H1 (cell line): Measurements from ENCODE around the gene TRIM38. TPM values are rescaled to one million over a fixed set of nuclear protein-coding genes. Genes with fewer than 3 reads are reported as not detected.

Source experiments
- CHD1 ChIP-seq: IDR thresholded peaks from 2 replicates; pipeline ENCODE4 v1.6.1; 2012; ENCODE audit warnings: low read depth, low read length, improper control_type of control experiment
- CTBP2 ChIP-seq: IDR thresholded peaks from 2 replicates; pipeline ENCODE4 v1.7.0; 2011; ENCODE audit warnings: borderline replicate concordance, mild to moderate bottlenecking, moderate library complexity, mixed read lengths, low read length; ENCODE audit not compliant: insufficient read depth, insufficient read length
- EP300 ChIP-seq, 2 experiments: IDR thresholded peaks; 1 replicate in 1 of 2; 2 replicates in 1 of 2; pipeline ENCODE4 v1.6.1; 2011 to 2012; ENCODE audit warnings: low read depth in 2 of 2, low read length in 2 of 2, mild to moderate bottlenecking in 2 of 2, borderline replicate concordance in 1 of 2, inconsistent platforms in 1 of 2, moderate library complexity in 1 of 2
- GABPA ChIP-seq: IDR thresholded peaks from 2 replicates; pipeline ENCODE4 v1.6.1; 2011; ENCODE audit warnings: mild to moderate bottlenecking, low read length, moderate library complexity, borderline replicate concordance; ENCODE audit not compliant: insufficient read depth
- RAD21 ChIP-seq, 2 experiments: IDR thresholded peaks in 1 of 2; conservative IDR thresholded peaks in 1 of 2; 2 replicates each; pipeline ENCODE4 v1.6.1; 2011; ENCODE audit warnings: low read depth in 2 of 2, low read length in 2 of 2, improper control_type of control experiment in 1 of 2, inconsistent platforms in 1 of 2, mild to moderate bottlenecking in 1 of 2, moderate library complexity in 1 of 2
- RBBP5 ChIP-seq: IDR thresholded peaks from 2 replicates; pipeline ENCODE4 v1.7.1; 2012; ENCODE audit warnings: low read depth, mild to moderate bottlenecking, inconsistent platforms, low read length, moderate library complexity, borderline replicate concordance
- polyA plus RNA-seq, 7 experiments: library from polyadenylated mRNA; depleted of rRNA in 3 of 7; stranded (reverse) in 5 of 7; unstranded in 2 of 7; fragments of >200 nt in 5 of 7; fragments of 200-250 nt in 2 of 7; gene quantifications; 1 replicate in 5 of 7; 2 replicates in 1 of 7; 4 replicates in 1 of 7; pipeline versions ENCODE4 v1.2.1 to v1.2.3, GENCODE V29; 2011 to 2013; ENCODE audit warnings: missing spikeins in 2 of 7, mixed read lengths in 2 of 7
- total RNA-seq: library from RNA; stranded (reverse); fragmentation: NEBNext Ultra II Directional; extraction: Animal tissue kit (Norgen Biotek cat#: 25700); gene quantifications from 2 replicates; pipeline ENCODE4 v1.2.1, GENCODE V29; 2021

Gene TRIM38
- total and polyA plus RNA-seq, 2 of the 8 experiments (the other 6 are each of a cell fraction or from before 2014, with no cell fraction given) = 0.43 to 0.56 TPM

- TF ChIP-seq GABPA = no peak
- no peak for TF ChIP-seq RAD21 (IDR thresholded peaks at IDR 0.05 in 1 of 2, conservative IDR thresholded peaks at IDR 0.05 in 1 of 2; ENCODE audit: low read depth in 2 of 2, low read length in 2 of 2)
- no peak for TF ChIP-seq EP300 (IDR thresholded peaks at IDR 0.05; ENCODE audit: borderline replicate concordance in 1 of 2, low read depth in 2 of 2, low read length in 2 of 2)
- no peak for TF ChIP-seq CTBP2
- TF ChIP-seq CHD1 = no peak
- no peak for TF ChIP-seq RBBP5
These were observed 42.9 kb upstream of the TRIM38 start (continued) for GRCh38 chr6:25919657-25920056.
